ENCODE measurements around the gene S100A4. TPM values are rescaled to one million over a fixed set of nuclear protein-coding genes. Genes with fewer than 3 reads are reported as not detected.
"Not testable (repeated sequence)": the region's sequence is repeated elsewhere in the genome, so short reads cannot be mapped to it uniquely, and the experiment has no call there.

Gene S100A4
- total RNA-seq, 1 donor from 2014 or later = 181 TPM

GRCh38 chr1:153565529-153566374 is 20.1 kb upstream of the S100A4 start, which contains the start of gene S100A2:
Gene S100A2, minus strand, starts transcription at chr1:153565844. Its CDS starts 1,967 bp downstream, at chr1:153563877.
- Mint-ChIP-seq H3K36me3 (ENCODE audit: low read depth) (no peaks in the 10 kb centered on the region), H3K27ac (peak within 1 kb of the TSS; percentile 100), H3K9me3 (no peaks in the 10 kb centered on the region), H3K27me3 (ENCODE audit: low read depth) (no peaks in the 10 kb centered on the region), H3K4me1 (ENCODE audit: low read depth) (peaks cover 34% of the 10 kb centered on the region), H3K4me3 (ENCODE audit: low read depth) (peak within 1 kb of the TSS; percentile 81)
- intact Hi-C loops (cut with micrococcal nuclease) = loop anchor here (1.0 to 2.0 kb wide), 2 partner anchors 20 to 105 kb away; partner anchors contain the start of genes ILF2 and S100A4
- no peak for DNase-seq (ENCODE audit: low spot score)

GRCh38 chr1:153563991-153564390 is 18.4 kb upstream of the S100A4 start:
- intact Hi-C loops (cut with micrococcal nuclease) = no loop called here
- Mint-ChIP-seq H3K27me3 (ENCODE audit: low read depth) (no peaks in the 10 kb centered on the region), H3K36me3 (ENCODE audit: low read depth) (no peaks in the 10 kb centered on the region), H3K4me3 (ENCODE audit: low read depth) (no peak overlapping the region), H3K9me3 (no peaks in the 10 kb centered on the region), H3K4me1 (ENCODE audit: low read depth) (peaks cover 29% of the 10 kb centered on the region), H3K27ac (no peak overlapping the region)
- no peak for DNase-seq (ENCODE audit: low spot score)

- H3K4me3 Mint-ChIP-seq (ENCODE audit: low read depth) = no peak overlapping the region
- no peaks in the 10 kb centered on the region for H3K36me3 Mint-ChIP-seq (ENCODE audit: low read depth)
- H3K27me3 Mint-ChIP-seq (ENCODE audit: low read depth) = no peaks in the 10 kb centered on the region
- H3K4me1 Mint-ChIP-seq (ENCODE audit: low read depth) = peaks cover 25% of the 10 kb centered on the region
- no peak overlapping the region for H3K27ac Mint-ChIP-seq
- DNase-seq (ENCODE audit: low spot score) = no peak
- intact Hi-C loops (cut with micrococcal nuclease) = no loop called here
- no peaks in the 10 kb centered on the region for H3K9me3 Mint-ChIP-seq
Observed at GRCh38 chr1:153563483-153563901, 17.9 kb upstream of the S100A4 start.

GRCh38 chr1:153562021-153562420 is 16.4 kb upstream of the S100A4 start:
- intact Hi-C loops (cut with micrococcal nuclease); H3K4me3 Mint-ChIP-seq (ENCODE audit: low read depth); DNase-seq (ENCODE audit: low spot score); H3K27ac Mint-ChIP-seq; H3K27me3 Mint-ChIP-seq (ENCODE audit: low read depth); H3K9me3 Mint-ChIP-seq; H3K36me3 Mint-ChIP-seq (ENCODE audit: low read depth): not testable (repeated sequence)
- peaks cover 14% of the 10 kb centered on the region for H3K4me1 Mint-ChIP-seq (ENCODE audit: low read depth)

- no peaks in the 10 kb centered on the region for H3K36me3 Mint-ChIP-seq (ENCODE audit: low read depth)
- no peaks in the 10 kb centered on the region for H3K27me3 Mint-ChIP-seq (ENCODE audit: low read depth)
- H3K27ac Mint-ChIP-seq = no peak overlapping the region
- no peak for DNase-seq (ENCODE audit: low spot score)
- intact Hi-C loops (cut with micrococcal nuclease) = no loop called here
- H3K9me3 Mint-ChIP-seq = no peaks in the 10 kb centered on the region
- peaks cover 9% of the 10 kb centered on the region for H3K4me1 Mint-ChIP-seq (ENCODE audit: low read depth)
- H3K4me3 Mint-ChIP-seq (ENCODE audit: low read depth) = no peak overlapping the region
Observed at GRCh38 chr1:153561466-153561985, 15.9 kb upstream of the S100A4 start.

- H3K9me3 Mint-ChIP-seq = no peaks in the 10 kb centered on the region
- intact Hi-C loops (cut with micrococcal nuclease) = no loop called here
- no peaks in the 10 kb centered on the region for H3K36me3 Mint-ChIP-seq (ENCODE audit: low read depth)
- H3K27ac Mint-ChIP-seq = no peak overlapping the region
- H3K4me1 Mint-ChIP-seq (ENCODE audit: low read depth) = peaks cover 5% of the 10 kb centered on the region
- no peak overlapping the region for H3K4me3 Mint-ChIP-seq (ENCODE audit: low read depth)
- DNase-seq (ENCODE audit: low spot score) = no peak
- no peaks in the 10 kb centered on the region for H3K27me3 Mint-ChIP-seq (ENCODE audit: low read depth)
Observed at GRCh38 chr1:153560771-153561465, 15.3 kb upstream of the S100A4 start.

- intact Hi-C loops (cut with micrococcal nuclease) = no loop called here
- no peak for DNase-seq (ENCODE audit: low spot score)
- H3K27ac Mint-ChIP-seq = no peak overlapping the region
- H3K4me3 Mint-ChIP-seq (ENCODE audit: low read depth) = no peak overlapping the region
- no peaks in the 10 kb centered on the region for H3K27me3 Mint-ChIP-seq (ENCODE audit: low read depth)
- H3K36me3 Mint-ChIP-seq (ENCODE audit: low read depth) = no peaks in the 10 kb centered on the region
- no peaks in the 10 kb centered on the region for H3K9me3 Mint-ChIP-seq
- no peaks in the 10 kb centered on the region for H3K4me1 Mint-ChIP-seq (ENCODE audit: low read depth)
Observed at GRCh38 chr1:153560241-153560640, 14.6 kb upstream of the S100A4 start.

GRCh38 chr1:153557877-153558276 is 12.3 kb upstream of the S100A4 start:
- no peaks in the 10 kb centered on the region for H3K36me3 Mint-ChIP-seq (ENCODE audit: low read depth)
- DNase-seq (ENCODE audit: low spot score) = no peak
- H3K4me1 Mint-ChIP-seq (ENCODE audit: low read depth) = peaks cover 6% of the 10 kb centered on the region
- no peaks in the 10 kb centered on the region for H3K9me3 Mint-ChIP-seq
- H3K27ac Mint-ChIP-seq = no peak overlapping the region
- H3K27me3 Mint-ChIP-seq (ENCODE audit: low read depth) = no peaks in the 10 kb centered on the region
- intact Hi-C loops (cut with micrococcal nuclease) = no loop called here
- no peak overlapping the region for H3K4me3 Mint-ChIP-seq (ENCODE audit: low read depth)

- H3K4me3 Mint-ChIP-seq (ENCODE audit: low read depth) = no peak overlapping the region
- intact Hi-C loops (cut with micrococcal nuclease) = no loop called here
- DNase-seq (ENCODE audit: low spot score) = no peak
- no peak overlapping the region for H3K27ac Mint-ChIP-seq
- no peaks in the 10 kb centered on the region for H3K36me3 Mint-ChIP-seq (ENCODE audit: low read depth)
- no peaks in the 10 kb centered on the region for H3K9me3 Mint-ChIP-seq
- H3K27me3 Mint-ChIP-seq (ENCODE audit: low read depth) = peaks cover under 1% of the 10 kb centered on the region
- H3K4me1 Mint-ChIP-seq (ENCODE audit: low read depth) = peaks cover 6% of the 10 kb centered on the region
Observed at GRCh38 chr1:153556348-153556747, 10.7 kb upstream of the S100A4 start.

GRCh38 chr1:153553830-153554541 is 8.4 kb upstream of the S100A4 start:
- Mint-ChIP-seq H3K9me3 (no peaks in the 10 kb centered on the region), H3K4me3 (ENCODE audit: low read depth) (no peak overlapping the region), H3K4me1 (ENCODE audit: low read depth) (peaks cover 7% of the 10 kb centered on the region), H3K36me3 (ENCODE audit: low read depth) (no peaks in the 10 kb centered on the region), H3K27ac (no peak overlapping the region), H3K27me3 (ENCODE audit: low read depth) (peaks cover 1% of the 10 kb centered on the region)
- intact Hi-C loops (cut with micrococcal nuclease) = no loop called here
- no peak for DNase-seq (ENCODE audit: low spot score)

GRCh38 chr1:153553096-153553495 is 7.5 kb upstream of the S100A4 start:
- Mint-ChIP-seq H3K4me3 (ENCODE audit: low read depth) (no peak overlapping the region), H3K36me3 (ENCODE audit: low read depth) (no peaks in the 10 kb centered on the region), H3K27ac (no peak overlapping the region), H3K4me1 (ENCODE audit: low read depth) (peaks cover 16% of the 10 kb centered on the region), H3K9me3 (no peaks in the 10 kb centered on the region), H3K27me3 (ENCODE audit: low read depth) (peaks cover 1% of the 10 kb centered on the region)
- intact Hi-C loops (cut with micrococcal nuclease) = no loop called here
- no peak for DNase-seq (ENCODE audit: low spot score)

GRCh38 chr1:153552335-153552734 is 6.7 kb upstream of the S100A4 start:
- Mint-ChIP-seq H3K9me3 (no peaks in the 10 kb centered on the region), H3K4me1 (ENCODE audit: low read depth) (peaks cover 19% of the 10 kb centered on the region), H3K36me3 (ENCODE audit: low read depth) (no peaks in the 10 kb centered on the region), H3K27ac (no peak overlapping the region), H3K27me3 (ENCODE audit: low read depth) (peaks cover 1% of the 10 kb centered on the region), H3K4me3 (ENCODE audit: low read depth) (no peak overlapping the region)
- intact Hi-C loops (cut with micrococcal nuclease) = no loop called here
- no peak for DNase-seq (ENCODE audit: low spot score)
